PC-9 (cell line): ENCODE data around the gene EIF5B. TPM values are rescaled to one million over a fixed set of nuclear protein-coding genes. Genes with fewer than 3 reads are reported as not detected.

Source experiments
- BruUV-seq: library from RNA; stranded (reverse); fragments of 400-500 nt; replicated peaks from 2 replicates; lab custom pipeline; 2021; lab: Mats Ljungman, UMichigan
- CTCF ChIA-PET: fragments of 300-600 bp; sonication (Branson Sonifier 250); formaldehyde crosslinking; loops from one replicate; lab custom pipeline; 2022; ENCODE audit warnings: antibody characterized with exemption; lab: Charles Lee
- POLR2A ChIA-PET: fragments of 300-600 bp; sonication (Branson Sonifier 250); formaldehyde crosslinking; loops from one replicate; lab custom pipeline; 2022; ENCODE audit warnings: antibody characterized with exemption; ENCODE audit not compliant: unreplicated experiment; lab: Charles Lee
- DNase-seq, 2 experiments: peaks; one replicate each; pipeline versions ENCODE4 v3.0.0 to v3.0.0-alpha.2; 2015 to 2022; ENCODE audit warnings: mixed read lengths in 1 of 2
- H2AFZ ChIP-seq: fragments of 200-600 bp; sonication (generic); 2 replicates; pipeline ENCODE4 v1.8.1; 2017; ENCODE audit warnings: antibody characterized with exemption
- H3F3A ChIP-seq: fragments of 200-600 bp; sonication (generic); 2 replicates; pipeline ENCODE4 v1.8.1; 2017; ENCODE audit warnings: antibody characterized with exemption, mild to moderate bottlenecking, low read depth; ENCODE audit not compliant: insufficient read depth
- H3K27ac ChIP-seq: fragments of 200-600 bp; sonication (generic); 2 replicates; pipeline ENCODE4 v1.6.1; 2016; ENCODE audit warnings: mixed run types
- H3K27me3 ChIP-seq: fragments of 200-600 bp; sonication (generic); 2 replicates; pipeline ENCODE4 v1.6.1; 2016; ENCODE audit warnings: low read depth, mixed run types; ENCODE audit not compliant: insufficient read depth
- H3K36me3 ChIP-seq: fragments of 200-600 bp; sonication (generic); 2 replicates; pipeline ENCODE4 v1.6.1; 2016; ENCODE audit warnings: low read depth, mixed run types
- H3K4me1 ChIP-seq: fragments of 200-600 bp; sonication (generic); replicated peaks from 2 replicates; pipeline ENCODE4 v1.6.1; 2016; ENCODE audit warnings: mixed run types; ENCODE audit not compliant: insufficient read depth
- H3K4me2 ChIP-seq: fragments of 200-600 bp; sonication (generic); 2 replicates; pipeline ENCODE4 v1.6.1; 2017; ENCODE audit warnings: mixed run types
- H3K4me3 ChIP-seq: fragments of 200-600 bp; sonication (generic); 2 replicates; pipeline ENCODE4 v1.6.1; 2016; ENCODE audit warnings: mixed run types
- H3K79me2 ChIP-seq: fragments of 200-600 bp; sonication (generic); 2 replicates; pipeline ENCODE4 v1.6.1; 2017; ENCODE audit warnings: low read depth, mixed run types
- H3K9me2 ChIP-seq: fragments of 200-600 bp; sonication (generic); 2 replicates; pipeline ENCODE4 v1.8.1; 2017; ENCODE audit warnings: mild to moderate bottlenecking; ENCODE audit not compliant: insufficient read depth
- H3K9me3 ChIP-seq: fragments of 200-600 bp; sonication (generic); 2 replicates; pipeline ENCODE4 v1.8.1; 2016; ENCODE audit warnings: low read depth; ENCODE audit not compliant: insufficient read depth
- H4K20me1 ChIP-seq: fragments of 200-600 bp; sonication (generic); 2 replicates; pipeline ENCODE4 v1.8.1; 2017; ENCODE audit not compliant: insufficient read depth
- EZH2 ChIP-seq: fragments of 200-600 bp; sonication (generic); IDR thresholded peaks from 2 replicates; pipeline ENCODE4 v1.8.0; 2017; ENCODE audit warnings: antibody characterized with exemption, low read depth
- intact Hi-C: fragments of 100-400 bp; cut with micrococcal nuclease; formaldehyde crosslinking; loops from one replicate; pipeline ENCODE4 v1.10.0; 2022; ENCODE audit not compliant: unreplicated experiment
- total RNA-seq: library from RNA; stranded (reverse); gene quantifications from 2 replicates; pipeline ENCODE4 v1.2.3, GENCODE V29; 2021
- TF ChIP-seq, protein P1 (sequence below): fragments of 200-600 bp; sonication (generic); conservative IDR thresholded peaks from 2 replicates; pipeline ENCODE4 v1.6.1; 2017; ENCODE audit warnings: mixed run types, antibody characterized with exemption, mild to moderate bottlenecking, moderate library complexity

Gene EIF5B
- total RNA-seq, 1 experiment from 2014 or later: 56.7 TPM

DNA sequence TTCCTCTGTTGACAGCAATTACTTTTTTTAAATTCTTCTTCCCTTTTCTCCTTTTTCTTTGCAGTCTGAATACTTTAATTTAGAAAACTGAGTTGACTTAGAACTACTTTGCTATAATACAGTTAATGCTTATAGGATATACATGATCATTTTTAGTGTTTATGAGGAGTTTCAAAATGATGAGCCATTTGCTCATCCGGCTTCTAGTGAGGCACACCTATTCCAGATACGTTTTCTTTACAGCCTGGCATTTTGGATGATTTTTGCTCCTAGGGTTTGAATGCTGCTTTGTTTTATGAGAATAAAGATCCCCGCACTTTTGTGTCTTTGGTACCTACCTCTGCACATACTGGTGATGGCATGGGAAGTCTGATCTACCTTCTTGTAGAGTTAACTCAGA lies 52.8 kb downstream of the EIF5B start:
- intact Hi-C loops: no loop called here
- ChIA-PET POLR2A (no interaction called here), CTCF (no interaction called here)
- H3K4me2 ChIP-seq: no peak overlapping the region
- no peak overlapping the region for H3K27ac ChIP-seq
- H4K20me1 ChIP-seq: peaks cover 25% of the 10 kb centered on the region
- H3K27me3 ChIP-seq: no peaks in the 10 kb centered on the region
- no peaks in the 10 kb centered on the region for H3F3A ChIP-seq
- H3K4me3 ChIP-seq: no peak overlapping the region
- H3K9me2 ChIP-seq: no peaks in the 10 kb centered on the region
- no peaks in the 10 kb centered on the region for H3K4me1 ChIP-seq
- H2AFZ ChIP-seq: no peak overlapping the region
- no TSS peak for BruUV-seq
- H3K36me3 ChIP-seq: peaks cover 43% of the 10 kb centered on the region
- no peaks in the 10 kb centered on the region for H3K79me2 ChIP-seq
- TF ChIP-seq EZH2: no peak
- TF ChIP-seq, protein P1, sequence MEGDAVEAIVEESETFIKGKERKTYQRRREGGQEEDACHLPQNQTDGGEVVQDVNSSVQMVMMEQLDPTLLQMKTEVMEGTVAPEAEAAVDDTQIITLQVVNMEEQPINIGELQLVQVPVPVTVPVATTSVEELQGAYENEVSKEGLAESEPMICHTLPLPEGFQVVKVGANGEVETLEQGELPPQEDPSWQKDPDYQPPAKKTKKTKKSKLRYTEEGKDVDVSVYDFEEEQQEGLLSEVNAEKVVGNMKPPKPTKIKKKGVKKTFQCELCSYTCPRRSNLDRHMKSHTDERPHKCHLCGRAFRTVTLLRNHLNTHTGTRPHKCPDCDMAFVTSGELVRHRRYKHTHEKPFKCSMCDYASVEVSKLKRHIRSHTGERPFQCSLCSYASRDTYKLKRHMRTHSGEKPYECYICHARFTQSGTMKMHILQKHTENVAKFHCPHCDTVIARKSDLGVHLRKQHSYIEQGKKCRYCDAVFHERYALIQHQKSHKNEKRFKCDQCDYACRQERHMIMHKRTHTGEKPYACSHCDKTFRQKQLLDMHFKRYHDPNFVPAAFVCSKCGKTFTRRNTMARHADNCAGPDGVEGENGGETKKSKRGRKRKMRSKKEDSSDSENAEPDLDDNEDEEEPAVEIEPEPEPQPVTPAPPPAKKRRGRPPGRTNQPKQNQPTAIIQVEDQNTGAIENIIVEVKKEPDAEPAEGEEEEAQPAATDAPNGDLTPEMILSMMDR: no peak
- H3K9me3 ChIP-seq: no peaks in the 10 kb centered on the region
- DNase-seq: no peak

GRCh38 chr2:99395589-99396130 lies 58.5 kb downstream of the EIF5B start:
- ChIA-PET POLR2A (no interaction called here), CTCF (no interaction called here)
- TF ChIP-seq, protein P1: no peak
- TF ChIP-seq EZH2: no peak
- H3K79me2 ChIP-seq: no peaks in the 10 kb centered on the region
- no peaks in the 10 kb centered on the region for H3K27me3 ChIP-seq
- H3K4me3 ChIP-seq: no peak overlapping the region
- no peak overlapping the region for H3K4me2 ChIP-seq
- peaks cover 21% of the 10 kb centered on the region for H3F3A ChIP-seq
- H4K20me1 ChIP-seq: no peaks in the 10 kb centered on the region
- no TSS peak for BruUV-seq
- no peaks in the 10 kb centered on the region for H3K9me2 ChIP-seq
- intact Hi-C loops: no loop called here
- no peak for DNase-seq
- peaks cover 52% of the 10 kb centered on the region for H3K36me3 ChIP-seq
- no peaks in the 10 kb centered on the region for H3K9me3 ChIP-seq
- no peak overlapping the region for H3K27ac ChIP-seq
- H2AFZ ChIP-seq: no peak overlapping the region
- no peaks in the 10 kb centered on the region for H3K4me1 ChIP-seq

DNA sequence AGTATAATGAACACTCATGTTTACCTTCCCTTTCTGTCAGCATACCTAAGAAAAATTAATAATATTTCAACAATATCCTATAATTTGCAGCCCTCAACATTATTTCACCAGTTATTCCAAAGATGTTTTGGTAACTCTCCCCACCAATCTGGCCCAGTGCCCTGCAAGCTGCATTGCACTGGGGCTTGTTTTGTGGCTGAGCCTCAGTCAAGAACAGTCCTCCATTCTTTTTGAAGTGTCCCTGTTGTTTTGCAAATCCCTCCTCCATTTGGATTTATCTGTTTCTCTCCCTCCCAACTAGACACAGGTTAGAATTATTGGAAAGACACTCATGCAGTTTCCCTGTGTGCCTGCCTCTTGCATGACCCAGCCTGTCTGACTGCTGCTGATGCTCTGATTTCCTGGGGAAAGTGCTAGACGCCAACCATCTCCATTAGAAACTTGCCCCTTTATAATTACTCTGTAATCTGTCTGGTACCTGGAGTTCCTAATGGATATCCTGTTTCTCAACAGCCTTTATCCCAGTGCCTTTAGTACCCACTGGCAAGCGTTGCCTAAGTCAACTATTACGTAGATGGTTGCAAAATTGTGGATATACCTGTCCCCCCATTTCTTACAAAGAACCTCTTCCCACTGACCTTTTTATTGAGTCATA lies 60.2 kb downstream of the EIF5B start:
- POLR2A ChIA-PET: no interaction called here
- no peaks in the 10 kb centered on the region for H3K9me2 ChIP-seq
- no peak for DNase-seq
- peaks cover 54% of the 10 kb centered on the region for H3K36me3 ChIP-seq
- H3K27ac ChIP-seq: no peak overlapping the region
- H4K20me1 ChIP-seq: no peaks in the 10 kb centered on the region
- no peaks in the 10 kb centered on the region for H3K79me2 ChIP-seq
- H3K4me3 ChIP-seq: no peak overlapping the region
- no peaks in the 10 kb centered on the region for H3K9me3 ChIP-seq
- no TSS peak for BruUV-seq
- H3K4me2 ChIP-seq: no peak overlapping the region
- H2AFZ ChIP-seq: no peak overlapping the region
- intact Hi-C loops: no loop called here
- peaks cover 22% of the 10 kb centered on the region for H3F3A ChIP-seq
- CTCF ChIA-PET: no interaction called here
- no peaks in the 10 kb centered on the region for H3K4me1 ChIP-seq
- no peak for TF ChIP-seq EZH2
- TF ChIP-seq, protein P1: no peak
- H3K27me3 ChIP-seq: no peaks in the 10 kb centered on the region
